CD8-positive, alpha-beta memory T cell (primary cell): ENCODE results near the gene PSMG3. TPM values are rescaled to one million over a fixed set of nuclear protein-coding genes. Genes with fewer than 3 reads are reported as not detected.

ENCODE experiments used
- CTCF ChIA-PET: fragments of 350-600 bp; sonication (Branson Sonifier 250); formaldehyde crosslinking; loops from one replicate; lab custom pipeline; 2021; ENCODE audit warnings: antibody characterized with exemption; lab: Charles Lee
- POLR2A ChIA-PET: fragments of 350-600 bp; sonication (Branson Sonifier 250); formaldehyde crosslinking; loops from one replicate; lab custom pipeline; 2021; ENCODE audit warnings: antibody characterized with exemption; lab: Charles Lee
- DNase-seq, 5 donors: peaks; one replicate each; pipeline versions ENCODE4 v3.0.0 to v3.0.0-alpha.2; 2020 to 2022; ENCODE audit warnings: mixed read lengths in 1 of 5
- H3K27ac ChIP-seq: one replicate; pipeline ENCODE4 v1.7.0; 2013; ENCODE audit warnings: low read depth, mild to moderate bottlenecking, low read length, moderate library complexity
- H3K27me3 ChIP-seq: 2 replicates; pipeline ENCODE4 v1.7.0; 2013; ENCODE audit warnings: low read length, mild to moderate bottlenecking; ENCODE audit not compliant: insufficient read depth, poor library complexity, severe bottlenecking
- H3K36me3 ChIP-seq: 2 replicates; pipeline ENCODE4 v1.7.0; 2013; ENCODE audit warnings: mild to moderate bottlenecking, low read length, moderate library complexity; ENCODE audit not compliant: insufficient read depth
- H3K4me1 ChIP-seq: 2 replicates; pipeline ENCODE4 v1.7.0; 2013; ENCODE audit warnings: mild to moderate bottlenecking, low read length, moderate library complexity; ENCODE audit not compliant: insufficient read depth
- H3K4me3 ChIP-seq: 2 replicates; pipeline ENCODE4 v1.7.0; 2013; ENCODE audit warnings: mild to moderate bottlenecking, low read length
- H3K9me3 ChIP-seq: 2 replicates; pipeline ENCODE4 v1.7.0; 2013; ENCODE audit warnings: mild to moderate bottlenecking, low read length
- H3K27ac Mint-ChIP-seq, 8 donors: one replicate each; pipeline ENCODE4 v1.8.0; 2020 to 2021; ENCODE audit warnings: mixed read lengths in 8 of 8, mild to moderate bottlenecking in 6 of 8, inconsistent platforms in 3 of 8, moderate library complexity in 3 of 8
- H3K27me3 Mint-ChIP-seq, 2 donors: one replicate each; pipeline ENCODE4 v1.8.0; 2020 to 2021; ENCODE audit warnings: mixed read lengths in 2 of 2, mild to moderate bottlenecking in 1 of 2, moderate library complexity in 1 of 2
- H3K36me3 Mint-ChIP-seq, 3 donors: one replicate each; pipeline ENCODE4 v1.8.0; 2020 to 2021; ENCODE audit warnings: mixed read lengths in 3 of 3, inconsistent platforms in 1 of 3, mild to moderate bottlenecking in 1 of 3
- H3K4me1 Mint-ChIP-seq, 3 donors: one replicate each; pipeline ENCODE4 v1.8.0; 2020 to 2021; ENCODE audit warnings: mixed read lengths in 3 of 3, inconsistent platforms in 1 of 3, mild to moderate bottlenecking in 1 of 3
- H3K4me3 Mint-ChIP-seq, 7 donors: one replicate each; pipeline ENCODE4 v1.8.0; 2020 to 2021; ENCODE audit warnings: mixed read lengths in 7 of 7, mild to moderate bottlenecking in 6 of 7, moderate library complexity in 4 of 7, inconsistent platforms in 2 of 7
- H3K9me3 Mint-ChIP-seq, 5 donors: one replicate each; pipeline ENCODE4 v1.8.0; 2020 to 2022; ENCODE audit warnings: mixed read lengths in 5 of 5, mild to moderate bottlenecking in 3 of 5, moderate library complexity in 2 of 5, inconsistent platforms in 1 of 5
- polyA plus RNA-seq: library from polyadenylated mRNA; unstranded; fragments of 300-500 nt; fragmentation: Illumina TruSeq; gene quantifications from one replicate; pipeline ENCODE4 v1.2.3, GENCODE V29; 2021
- total RNA-seq, 2 experiments: library from RNA; stranded (reverse); gene quantifications; one replicate each; pipeline ENCODE4 v1.2.3, GENCODE V29; 2021

The PSMG3 gene
- total and polyA plus RNA-seq, 3 experiments from 2014 or later: 51.3 to 80.7 (median 71.0) TPM

DNA sequence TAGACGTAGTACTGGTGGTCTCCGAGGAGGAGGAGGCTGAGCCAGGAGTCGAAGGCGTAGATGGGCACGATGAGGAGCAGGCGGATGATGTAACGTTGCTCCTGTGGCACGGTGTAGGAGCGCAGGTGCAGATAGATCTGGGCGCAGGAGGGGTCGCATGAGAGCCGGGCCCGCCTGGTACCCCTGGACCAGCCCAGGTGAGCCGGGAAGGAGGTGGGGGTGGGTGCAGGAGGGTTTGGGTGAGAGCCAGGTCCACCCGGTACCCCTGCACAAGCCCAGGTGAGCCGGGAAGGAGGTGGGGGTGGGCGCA is 19.0 kb downstream of the PSMG3 start:
- Mint-ChIP-seq H3K4me1 (no peaks in the 10 kb centered on the region), H3K27me3 (peaks cover 0 to 2% of the 10 kb centered on the region in 2 donors), H3K27ac (peak overlapping the region in 2 of 8 donors; percentile 81 to 91), H3K9me3 (no peaks in the 10 kb centered on the region), H3K4me3 (peak overlapping the region in 1 of 7 donors; percentile 23), H3K36me3 (no peaks in the 10 kb centered on the region)
- CTCF ChIA-PET: no interaction called here
- H3K27me3 ChIP-seq: no peaks in the 10 kb centered on the region
- H3K4me1 ChIP-seq: no peaks in the 10 kb centered on the region
- no peak overlapping the region for H3K27ac ChIP-seq
- H3K36me3 ChIP-seq: no peaks in the 10 kb centered on the region
- H3K4me3 ChIP-seq: no peak overlapping the region
- no peaks in the 10 kb centered on the region for H3K9me3 ChIP-seq
- DNase-seq: no peak
- POLR2A ChIA-PET: no interaction called here

DNA sequence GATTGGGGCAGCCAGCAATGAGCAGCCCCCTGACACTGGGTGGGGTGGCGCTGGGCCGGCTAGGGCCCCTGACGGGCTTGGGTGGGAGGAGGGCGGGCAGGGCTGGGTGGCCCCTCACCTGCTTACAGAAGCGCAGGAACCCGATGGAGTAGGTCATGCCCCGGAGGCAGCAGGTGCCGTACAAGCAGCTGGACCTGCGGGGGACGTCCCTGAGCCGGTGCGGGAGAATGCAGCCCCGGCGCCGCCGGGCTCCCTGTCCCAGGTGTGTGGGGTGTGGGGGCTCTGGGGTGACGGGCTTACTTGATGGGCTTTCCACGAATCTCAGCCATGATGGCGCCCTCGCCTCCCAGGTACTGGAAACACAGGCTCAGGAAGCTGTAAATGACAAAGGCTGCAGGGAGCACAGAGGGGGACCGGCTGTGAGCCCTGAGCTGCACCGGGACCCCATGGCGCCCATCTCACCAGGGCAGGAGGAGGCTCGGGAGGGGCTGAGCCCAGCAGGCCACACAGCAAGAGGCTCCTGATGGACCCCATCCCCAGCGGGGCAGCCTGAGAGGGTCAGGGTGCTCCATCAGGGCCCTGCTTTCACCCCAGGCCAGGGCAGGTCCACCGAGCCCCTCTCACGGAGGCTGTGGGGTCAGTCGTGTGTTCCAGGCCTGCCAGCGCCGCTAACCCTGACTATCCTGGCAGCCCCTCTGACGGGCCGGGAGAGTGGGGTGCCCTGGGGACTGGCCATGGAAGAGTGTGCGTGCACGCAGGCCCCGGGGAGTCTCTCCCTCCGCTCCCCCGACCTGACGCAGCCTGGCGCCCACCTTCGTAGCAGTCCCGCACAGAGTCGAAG is 19.6 kb downstream of the PSMG3 start:
- H3K4me1 Mint-ChIP-seq: no peaks in the 10 kb centered on the region
- peak overlapping the region in 1 of 7 donors; percentile 23 for H3K4me3 Mint-ChIP-seq
- Histone ChIP-seq H3K27ac (no peak overlapping the region), H3K27me3 (no peaks in the 10 kb centered on the region), H3K9me3 (no peaks in the 10 kb centered on the region), H3K4me1 (no peaks in the 10 kb centered on the region), H3K4me3 (no peak overlapping the region), H3K36me3 (no peaks in the 10 kb centered on the region)
- no peaks in the 10 kb centered on the region for H3K9me3 Mint-ChIP-seq
- no peaks in the 10 kb centered on the region for H3K36me3 Mint-ChIP-seq
- H3K27me3 Mint-ChIP-seq: peaks cover 0 to 2% of the 10 kb centered on the region in 2 donors
- DNase-seq: no peak
- CTCF ChIA-PET: no interaction called here
- no peak overlapping the region for H3K27ac Mint-ChIP-seq
- POLR2A ChIA-PET: no interaction called here

DNA sequence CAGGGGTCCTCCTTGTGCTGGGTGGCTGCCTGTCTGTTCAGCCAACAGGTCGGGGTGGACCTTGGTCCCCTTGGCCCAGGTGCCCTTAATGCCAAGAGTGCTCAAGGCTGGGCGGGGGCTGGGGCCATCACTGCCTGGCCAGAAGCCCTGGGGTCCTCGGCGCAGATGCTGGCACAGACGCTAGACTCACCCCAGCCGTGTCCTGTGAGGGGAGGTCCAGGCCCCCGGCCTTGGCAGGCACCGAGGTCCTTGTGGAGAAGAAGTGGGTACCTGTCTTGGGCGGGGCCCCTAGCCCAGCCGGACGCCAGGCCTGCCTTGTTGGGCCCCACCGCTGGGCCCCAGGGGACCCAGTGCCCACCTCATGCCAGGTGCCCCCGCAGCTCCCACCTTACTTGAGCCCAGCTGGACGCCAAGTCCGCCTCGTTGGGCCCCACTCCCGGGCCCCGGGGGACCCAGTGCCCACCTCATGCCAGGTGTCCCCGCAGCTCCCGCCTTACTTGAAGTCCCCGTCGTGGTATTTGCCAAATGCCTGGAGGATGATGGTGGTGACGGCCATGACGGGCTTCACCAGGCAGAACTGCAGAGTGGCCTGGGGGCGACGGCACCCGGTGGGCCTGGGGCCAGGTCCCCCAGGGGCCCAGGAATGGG is 20.4 kb downstream of the PSMG3 start:
- Histone ChIP-seq H3K36me3 (no peaks in the 10 kb centered on the region), H3K9me3 (no peaks in the 10 kb centered on the region), H3K4me3 (no peak overlapping the region), H3K27me3 (no peaks in the 10 kb centered on the region), H3K4me1 (no peaks in the 10 kb centered on the region), H3K27ac (no peak overlapping the region)
- Mint-ChIP-seq H3K27ac (no peak overlapping the region), H3K27me3 (peaks cover 0 to 2% of the 10 kb centered on the region in 2 donors), H3K36me3 (peaks cover 0 to 2% (median 0%) of the 10 kb centered on the region in 3 donors), H3K4me1 (no peaks in the 10 kb centered on the region), H3K9me3 (no peaks in the 10 kb centered on the region), H3K4me3 (no peak overlapping the region)
- ChIA-PET CTCF (interaction anchor here (1.9 kb wide), 1 partner anchor 13 kb away, joined by 5 read pairs; no protein-coding TSS in a partner anchor), POLR2A (no interaction called here)
- no peak for DNase-seq

DNA sequence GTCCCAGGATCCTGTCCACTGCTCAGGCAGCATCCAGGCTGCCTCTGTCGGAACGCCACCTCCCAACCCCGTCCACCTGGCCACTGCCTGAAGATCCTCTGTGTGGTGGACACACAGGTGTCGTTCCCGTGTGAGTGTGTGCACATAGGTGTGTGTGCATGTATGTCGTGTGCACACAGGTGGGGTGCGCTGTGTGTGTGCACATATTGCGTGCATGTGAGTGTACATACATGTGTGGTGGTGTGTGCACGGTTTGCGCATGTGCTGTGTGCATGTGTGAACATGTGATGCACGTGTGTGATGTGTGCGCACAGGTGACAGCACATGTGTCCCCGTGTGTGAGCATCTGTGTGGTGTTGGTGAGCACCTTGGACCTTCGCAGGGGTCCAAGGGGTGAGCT is 20.9 kb downstream of the PSMG3 start:
- no peaks in the 10 kb centered on the region for H3K9me3 Mint-ChIP-seq
- POLR2A ChIA-PET: no interaction called here
- Histone ChIP-seq H3K9me3 (no peaks in the 10 kb centered on the region), H3K36me3 (no peaks in the 10 kb centered on the region), H3K27me3 (no peaks in the 10 kb centered on the region), H3K4me1 (no peaks in the 10 kb centered on the region), H3K4me3 (no peak overlapping the region), H3K27ac (no peak overlapping the region)
- no peak for DNase-seq
- no peaks in the 10 kb centered on the region for H3K4me1 Mint-ChIP-seq
- H3K4me3 Mint-ChIP-seq: no peak overlapping the region
- peaks cover 0 to 2% of the 10 kb centered on the region in 2 donors for H3K27me3 Mint-ChIP-seq
- peaks cover 0 to 2% (median 0%) of the 10 kb centered on the region in 3 donors for H3K36me3 Mint-ChIP-seq
- CTCF ChIA-PET: interaction anchor here (1.9 kb wide), 1 partner anchor 14 kb away, joined by 5 read pairs; no protein-coding TSS in a partner anchor
- H3K27ac Mint-ChIP-seq: no peak overlapping the region

DNA sequence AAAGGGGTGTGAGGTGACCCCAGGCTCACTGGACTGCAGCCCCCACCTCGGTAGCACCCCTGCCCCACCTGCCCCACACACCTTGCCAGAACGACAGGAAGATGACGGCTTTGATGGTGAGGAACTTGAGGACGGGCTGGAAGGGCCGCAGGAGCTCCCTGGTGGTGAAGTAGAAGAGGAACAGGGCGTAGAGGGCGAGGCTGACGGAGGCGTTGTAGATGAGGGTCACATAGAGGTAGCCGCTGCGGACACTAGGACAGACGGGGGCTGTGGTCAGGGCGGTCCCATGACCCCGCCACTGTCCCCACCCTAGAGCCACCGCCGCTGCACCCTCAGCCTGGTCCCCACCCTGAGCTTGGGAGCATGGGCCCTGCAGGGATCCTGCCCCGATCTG is 21.4 kb downstream of the PSMG3 start:
- Mint-ChIP-seq H3K27ac (no peak overlapping the region), H3K9me3 (no peaks in the 10 kb centered on the region), H3K4me3 (no peak overlapping the region), H3K36me3 (peaks cover 0 to 4% (median 0%) of the 10 kb centered on the region in 3 donors), H3K4me1 (no peaks in the 10 kb centered on the region), H3K27me3 (peaks cover 0 to 2% of the 10 kb centered on the region in 2 donors)
- H3K4me3 ChIP-seq: no peak overlapping the region
- H3K36me3 ChIP-seq: no peaks in the 10 kb centered on the region
- ChIA-PET POLR2A (no interaction called here), CTCF (interaction anchor here (1.9 kb wide), 1 partner anchor 14 kb away, joined by 5 read pairs; no protein-coding TSS in a partner anchor)
- no peaks in the 10 kb centered on the region for H3K27me3 ChIP-seq
- H3K4me1 ChIP-seq: no peaks in the 10 kb centered on the region
- no peak for DNase-seq
- H3K9me3 ChIP-seq: no peaks in the 10 kb centered on the region
- no peak overlapping the region for H3K27ac ChIP-seq

DNA sequence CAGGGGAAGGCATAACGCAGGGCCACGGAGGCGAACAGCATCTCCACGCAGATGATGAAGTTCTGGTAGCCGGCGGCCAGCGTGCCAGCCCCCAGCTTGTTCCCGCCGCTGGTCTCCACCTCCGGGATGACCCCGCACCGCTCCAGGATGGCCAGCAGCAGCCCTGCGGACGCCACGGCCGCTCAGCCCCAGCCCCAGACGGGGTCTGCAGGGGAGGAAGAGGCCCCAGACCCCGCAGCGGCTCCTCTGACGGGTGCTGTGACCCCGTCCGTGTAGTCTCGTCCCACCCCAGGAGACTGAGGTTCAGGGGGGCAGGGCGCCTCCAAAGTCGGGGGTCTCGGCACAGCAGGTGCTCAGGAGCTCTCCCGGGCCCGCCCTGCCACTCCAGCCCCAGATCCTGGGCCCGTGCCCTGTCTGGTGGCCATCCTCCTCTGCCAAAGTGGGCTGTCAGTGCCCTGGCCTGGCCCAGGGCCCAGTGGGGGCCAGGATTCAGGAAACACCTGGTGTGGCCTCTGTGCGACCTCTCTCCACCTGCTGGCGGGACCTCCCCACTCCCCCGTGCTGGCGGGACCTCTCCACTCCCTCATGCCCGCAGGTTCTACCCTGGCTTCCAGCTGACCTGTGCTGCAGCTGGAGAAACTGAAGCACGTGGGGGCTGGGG is 21.9 kb downstream of the PSMG3 start:
- no peak overlapping the region for H3K27ac Mint-ChIP-seq
- H3K4me1 Mint-ChIP-seq: no peaks in the 10 kb centered on the region
- H3K36me3 Mint-ChIP-seq: peaks cover 0 to 7% (median 0%) of the 10 kb centered on the region in 3 donors
- DNase-seq: no peak
- Histone ChIP-seq H3K4me1 (no peaks in the 10 kb centered on the region), H3K4me3 (no peak overlapping the region), H3K27ac (no peak overlapping the region), H3K9me3 (no peaks in the 10 kb centered on the region), H3K36me3 (no peaks in the 10 kb centered on the region), H3K27me3 (no peaks in the 10 kb centered on the region)
- peaks cover 0 to 2% of the 10 kb centered on the region in 2 donors for H3K27me3 Mint-ChIP-seq
- H3K4me3 Mint-ChIP-seq: no peak overlapping the region
- no peaks in the 10 kb centered on the region for H3K9me3 Mint-ChIP-seq
- ChIA-PET POLR2A (no interaction called here), CTCF (interaction anchor here (1.9 kb wide), 1 partner anchor 15 kb away, joined by 5 read pairs; no protein-coding TSS in a partner anchor)

DNA sequence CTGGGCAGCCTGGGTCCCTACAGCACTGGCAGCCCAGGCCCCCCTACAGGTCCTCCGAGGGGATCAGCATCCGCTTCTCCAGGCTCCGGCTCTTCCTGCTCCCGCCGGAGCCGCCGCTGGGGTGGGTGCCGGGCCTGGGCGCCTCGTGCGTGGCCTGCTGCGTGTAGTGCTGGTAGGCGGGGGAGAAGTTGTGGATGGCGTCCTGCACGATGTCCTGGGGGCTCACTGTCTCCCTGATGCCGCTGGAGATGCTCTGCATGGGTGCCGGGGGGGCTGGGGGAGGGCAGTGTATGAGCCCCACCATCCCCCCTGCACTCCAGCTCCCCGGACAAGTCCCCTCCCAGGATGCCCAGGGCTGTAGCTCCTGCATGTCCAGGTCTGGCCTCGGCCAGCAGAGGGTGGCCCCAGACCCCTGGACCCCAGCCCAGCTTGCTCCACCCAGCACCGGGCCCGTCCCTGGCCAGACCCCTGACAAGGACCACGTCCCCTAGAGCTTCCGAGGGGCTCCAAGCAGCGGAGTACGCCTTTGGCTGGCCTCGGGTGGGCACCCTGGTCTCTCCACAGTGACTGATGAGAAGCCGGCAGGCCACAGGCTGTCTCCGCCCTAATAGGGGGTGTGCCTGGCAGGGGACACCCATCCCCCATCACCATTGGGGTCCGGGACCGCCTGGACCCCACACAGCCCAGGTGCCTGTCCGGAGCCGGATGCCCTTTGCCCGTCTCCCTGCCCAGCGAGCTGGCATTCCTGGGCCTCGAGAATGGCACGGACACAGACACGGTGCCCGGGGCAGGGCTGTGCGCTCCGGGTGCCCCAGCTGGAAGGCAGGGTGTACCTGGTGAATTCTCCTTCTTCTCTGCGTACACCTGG is 22.7 kb downstream of the PSMG3 start:
- Mint-ChIP-seq H3K4me3 (no peak overlapping the region), H3K4me1 (no peaks in the 10 kb centered on the region), H3K36me3 (peaks cover 0 to 15% (median 0%) of the 10 kb centered on the region in 3 donors), H3K27ac (no peak overlapping the region), H3K27me3 (no peaks in the 10 kb centered on the region), H3K9me3 (no peaks in the 10 kb centered on the region)
- Histone ChIP-seq H3K4me3 (no peak overlapping the region), H3K36me3 (no peaks in the 10 kb centered on the region), H3K4me1 (no peaks in the 10 kb centered on the region), H3K9me3 (no peaks in the 10 kb centered on the region), H3K27ac (no peak overlapping the region), H3K27me3 (no peaks in the 10 kb centered on the region)
- no peak for DNase-seq
- CTCF ChIA-PET: no interaction called here
- POLR2A ChIA-PET: no interaction called here
